KMS-11 (cell line): ENCODE results near the gene APC.

ENCODE experiments used
- H2AFZ ChIP-seq: fragments of 200-600 bp; sonication (generic); 2 replicates; pipeline ENCODE4 v1.6.1; 2016; ENCODE audit warnings: antibody characterized with exemption, mixed run types, low read depth
- H3K27ac ChIP-seq: fragments of 200-600 bp; sonication (generic); 2 replicates; pipeline ENCODE4 v1.6.1; 2016; ENCODE audit warnings: mild to moderate bottlenecking, mixed run types
- H3K27me3 ChIP-seq: fragments of 200-600 bp; sonication (generic); 2 replicates; pipeline ENCODE4 v1.6.1; 2017; ENCODE audit warnings: mild to moderate bottlenecking, low read depth, mixed run types, moderate library complexity; ENCODE audit not compliant: insufficient read depth
- H3K36me3 ChIP-seq: fragments of 200-600 bp; sonication (generic); 2 replicates; pipeline ENCODE4 v1.6.1; 2017; ENCODE audit warnings: mild to moderate bottlenecking, mixed run types; ENCODE audit not compliant: insufficient read depth
- H3K4me1 ChIP-seq: fragments of 200-600 bp; sonication (generic); 2 replicates; pipeline ENCODE4 v1.6.1; 2016; ENCODE audit warnings: mild to moderate bottlenecking, low read depth, mixed run types; ENCODE audit not compliant: poor library complexity, severe bottlenecking
- H3K4me2 ChIP-seq: fragments of 200-600 bp; sonication (generic); 2 replicates; pipeline ENCODE4 v1.7.0; 2016; ENCODE audit warnings: mild to moderate bottlenecking, mixed run types
- H3K4me3 ChIP-seq: fragments of 200-600 bp; sonication (generic); IDR thresholded peaks from 2 replicates; pipeline ENCODE4 v1.6.1; 2017; ENCODE audit warnings: low read depth, low read length, mixed read lengths; ENCODE audit not compliant: insufficient read depth
- H3K79me2 ChIP-seq: fragments of 200-600 bp; sonication (generic); 2 replicates; pipeline ENCODE4 v1.6.1; 2016; ENCODE audit warnings: low read depth, mixed run types; ENCODE audit not compliant: insufficient read depth
- H3K9ac ChIP-seq: fragments of 200-600 bp; sonication (generic); 2 replicates; pipeline ENCODE4 v1.6.1; 2016; ENCODE audit warnings: mild to moderate bottlenecking, mixed run types
- H4K20me1 ChIP-seq: fragments of 200-600 bp; sonication (generic); 2 replicates; pipeline ENCODE4 v1.6.1; 2016; ENCODE audit warnings: mild to moderate bottlenecking, mixed run types; ENCODE audit not compliant: insufficient read depth
- TF ChIP-seq, protein P1 (sequence below): fragments of 200-600 bp; sonication (generic); conservative IDR thresholded peaks from 2 replicates; pipeline ENCODE4 v1.6.1; 2017; ENCODE audit warnings: low read depth, mild to moderate bottlenecking, antibody characterized with exemption, low read length, moderate library complexity, mixed read lengths

APC gene

DNA sequence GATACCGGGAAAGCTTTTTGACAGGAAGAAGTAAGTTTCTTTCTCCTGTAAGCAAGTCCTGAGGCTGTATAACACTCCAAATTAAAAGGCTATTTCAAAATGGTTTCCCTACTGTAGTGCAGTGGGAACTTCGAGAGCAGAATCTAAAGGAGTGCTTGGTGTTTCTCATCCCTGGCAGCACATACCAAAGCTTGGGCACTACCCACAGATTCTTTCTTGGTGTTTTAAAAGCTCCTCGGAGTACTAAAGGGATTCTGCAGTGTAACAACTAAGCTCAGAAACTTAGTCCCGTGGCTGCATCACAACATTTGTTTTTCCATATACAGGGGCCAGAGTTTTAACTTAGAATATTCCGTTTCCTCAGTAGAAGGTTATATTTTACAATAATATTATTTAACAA is 5.6 kb upstream of the APC start:
- H3K79me2 ChIP-seq = no peaks in the 10 kb centered on the region

DNA sequence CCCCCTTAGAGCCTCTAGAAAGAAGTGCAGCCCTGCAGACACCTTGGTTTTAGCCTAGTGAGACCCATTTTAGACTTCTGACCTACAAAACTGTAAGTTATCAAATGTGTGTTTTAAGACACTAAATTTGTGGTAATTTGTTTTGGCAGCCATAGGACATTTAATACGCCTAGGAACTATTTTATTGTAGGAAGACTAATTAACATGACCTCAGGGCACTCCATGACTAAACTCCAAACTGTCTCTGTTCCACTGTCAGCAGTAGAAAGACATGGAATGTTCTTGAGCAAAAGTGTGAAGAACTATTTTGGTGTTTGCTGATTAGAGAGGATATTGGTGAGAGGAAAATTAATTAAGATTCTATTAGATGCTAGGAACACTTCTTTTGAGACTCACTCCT is 4.1 kb upstream of the APC start:
- no peak overlapping the region for H2AFZ ChIP-seq
- H3K4me1 ChIP-seq = no peaks in the 10 kb centered on the region
- no peak overlapping the region for H3K27ac ChIP-seq
- H3K79me2 ChIP-seq = no peaks in the 10 kb centered on the region
- no peak overlapping the region for H3K4me2 ChIP-seq
- H3K4me3 ChIP-seq = no peak overlapping the region
- no peaks in the 10 kb centered on the region for H3K36me3 ChIP-seq
- TF ChIP-seq, protein P1, sequence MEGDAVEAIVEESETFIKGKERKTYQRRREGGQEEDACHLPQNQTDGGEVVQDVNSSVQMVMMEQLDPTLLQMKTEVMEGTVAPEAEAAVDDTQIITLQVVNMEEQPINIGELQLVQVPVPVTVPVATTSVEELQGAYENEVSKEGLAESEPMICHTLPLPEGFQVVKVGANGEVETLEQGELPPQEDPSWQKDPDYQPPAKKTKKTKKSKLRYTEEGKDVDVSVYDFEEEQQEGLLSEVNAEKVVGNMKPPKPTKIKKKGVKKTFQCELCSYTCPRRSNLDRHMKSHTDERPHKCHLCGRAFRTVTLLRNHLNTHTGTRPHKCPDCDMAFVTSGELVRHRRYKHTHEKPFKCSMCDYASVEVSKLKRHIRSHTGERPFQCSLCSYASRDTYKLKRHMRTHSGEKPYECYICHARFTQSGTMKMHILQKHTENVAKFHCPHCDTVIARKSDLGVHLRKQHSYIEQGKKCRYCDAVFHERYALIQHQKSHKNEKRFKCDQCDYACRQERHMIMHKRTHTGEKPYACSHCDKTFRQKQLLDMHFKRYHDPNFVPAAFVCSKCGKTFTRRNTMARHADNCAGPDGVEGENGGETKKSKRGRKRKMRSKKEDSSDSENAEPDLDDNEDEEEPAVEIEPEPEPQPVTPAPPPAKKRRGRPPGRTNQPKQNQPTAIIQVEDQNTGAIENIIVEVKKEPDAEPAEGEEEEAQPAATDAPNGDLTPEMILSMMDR = no peak
- H4K20me1 ChIP-seq = no peaks in the 10 kb centered on the region
- no peaks in the 10 kb centered on the region for H3K27me3 ChIP-seq
- H3K9ac ChIP-seq = no peak overlapping the region

More for the DNA sequence above, 5.6 kb upstream of the APC start:
- H3K4me2 ChIP-seq = no peak overlapping the region
- no peak overlapping the region for H3K27ac ChIP-seq
- H2AFZ ChIP-seq = no peak overlapping the region
- no peak overlapping the region for H3K4me3 ChIP-seq
- H4K20me1 ChIP-seq = no peaks in the 10 kb centered on the region
- H3K27me3 ChIP-seq = no peaks in the 10 kb centered on the region
- TF ChIP-seq, protein P1 = no peak
- no peaks in the 10 kb centered on the region for H3K36me3 ChIP-seq
- H3K9ac ChIP-seq = no peak overlapping the region
- H3K4me1 ChIP-seq = no peaks in the 10 kb centered on the region

DNA sequence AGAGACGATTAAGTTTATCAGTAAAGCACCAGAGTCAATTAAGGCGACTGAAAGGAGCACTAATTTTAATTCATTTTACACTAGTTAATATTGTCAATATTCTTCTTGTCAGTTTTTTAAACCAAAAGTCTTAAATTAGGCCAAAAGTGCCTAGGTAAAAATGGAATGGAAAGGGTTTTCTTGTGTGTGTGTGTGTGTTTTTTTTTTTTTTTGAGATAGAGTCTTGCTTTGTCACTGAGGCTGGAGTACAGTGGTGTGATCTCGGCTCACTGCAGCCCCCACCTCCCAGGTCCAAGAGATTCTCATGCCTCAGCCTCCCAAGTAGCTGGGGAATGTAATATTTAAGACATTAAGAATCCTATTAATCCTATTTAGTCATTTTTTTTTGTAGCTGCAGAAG is 3.1 kb upstream of the APC start:
- H3K9ac ChIP-seq = no peak overlapping the region
- H3K4me2 ChIP-seq = no peak overlapping the region
- no peaks in the 10 kb centered on the region for H3K36me3 ChIP-seq
- no peaks in the 10 kb centered on the region for H3K4me1 ChIP-seq
- H4K20me1 ChIP-seq = no peaks in the 10 kb centered on the region
- TF ChIP-seq, protein P1 = no peak
- no peak overlapping the region for H2AFZ ChIP-seq
- H3K27me3 ChIP-seq = no peaks in the 10 kb centered on the region
- no peak overlapping the region for H3K4me3 ChIP-seq
- no peak overlapping the region for H3K27ac ChIP-seq
- no peaks in the 10 kb centered on the region for H3K79me2 ChIP-seq

DNA sequence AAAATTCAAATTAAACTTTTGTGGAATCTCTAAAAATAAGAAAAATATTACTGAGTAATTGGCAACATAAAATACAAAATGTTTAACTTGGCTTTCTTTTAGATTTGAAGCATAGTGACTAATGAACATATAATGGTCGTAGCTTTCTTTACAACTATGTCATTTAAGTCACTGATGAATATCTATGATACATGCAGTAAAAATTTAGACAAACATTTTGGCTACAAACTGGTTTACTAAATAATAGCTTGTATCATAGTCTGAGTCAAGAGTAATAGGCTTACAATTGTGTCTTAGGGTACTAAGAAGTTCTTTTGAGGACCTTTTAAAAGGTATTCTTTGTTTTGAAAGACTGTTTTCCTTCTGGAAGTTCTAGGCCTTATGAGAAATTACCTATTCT is 2.0 kb upstream of the APC start:
- TF ChIP-seq, protein P1 = no peak
- no peak overlapping the region for H3K27ac ChIP-seq
- H2AFZ ChIP-seq = no peak overlapping the region
- H3K79me2 ChIP-seq = no peaks in the 10 kb centered on the region
- H3K36me3 ChIP-seq = no peaks in the 10 kb centered on the region
- no peaks in the 10 kb centered on the region for H3K4me1 ChIP-seq
- H3K27me3 ChIP-seq = no peaks in the 10 kb centered on the region
- no peak overlapping the region for H3K4me2 ChIP-seq
- no peak overlapping the region for H3K9ac ChIP-seq
- H4K20me1 ChIP-seq = no peaks in the 10 kb centered on the region
- no peak overlapping the region for H3K4me3 ChIP-seq
